Measurements from ENCODE around the gene WIZ. TPM values are rescaled to one million over a fixed set of nuclear protein-coding genes. Genes with fewer than 3 reads are reported as not detected.

Gene WIZ
- total and polyA plus RNA-seq, 3 donors from 2014 or later: 66.2 to 118 (median 109) TPM

GRCh38 chr19:15469513-15470297 is 19.9 kb upstream of the WIZ start:
- H3K4me1 ChIP-seq: no peaks in the 10 kb centered on the region
- no peak overlapping the region for H3K27ac ChIP-seq
- 3 to 5% methylated on average over 13 to 23 of the region's 65 CpGs for WGBS, 2 donors
- no peak for TF ChIP-seq CTCF (IDR thresholded peaks at IDR 0.05)
- no peak for TF ChIP-seq POLR2A (IDR thresholded peaks at IDR 0.05)
- intact Hi-C loops (cut with DNase I; ENCODE audit: low total_unique reads): no loop called here
- no peaks in the 10 kb centered on the region for H3K9me3 ChIP-seq
- no peaks in the 10 kb centered on the region for H3K27me3 ChIP-seq
- peak overlapping the region in 1 of 2 donors; percentile 31 for H3K4me3 ChIP-seq
- no peaks in the 10 kb centered on the region for H3K36me3 ChIP-seq (ENCODE audit: low read depth, missing control alignments)
- DNase-seq: no peak

GRCh38 chr19:15468675-15469512 is 19.1 kb upstream of the WIZ start:
- TF ChIP-seq CTCF (IDR thresholded peaks at IDR 0.05): no peak
- no peak for TF ChIP-seq POLR2A (IDR thresholded peaks at IDR 0.05)
- Histone ChIP-seq H3K36me3 (ENCODE audit: low read depth, missing control alignments) (no peaks in the 10 kb centered on the region), H3K27me3 (no peaks in the 10 kb centered on the region), H3K9me3 (no peaks in the 10 kb centered on the region), H3K27ac (no peak overlapping the region), H3K4me1 (no peaks in the 10 kb centered on the region), H3K4me3 (no peak overlapping the region)
- intact Hi-C loops (cut with DNase I; ENCODE audit: low total_unique reads): no loop called here
- WGBS, 2 donors: 49 to 60% methylated on average over 9 to 12 of the region's 12 CpGs
- no peak for DNase-seq

GRCh38 chr19:15467734-15468214 is 18.0 kb upstream of the WIZ start:
- Histone ChIP-seq H3K36me3 (ENCODE audit: low read depth, missing control alignments) (no peaks in the 10 kb centered on the region), H3K27me3 (no peaks in the 10 kb centered on the region), H3K27ac (no peak overlapping the region), H3K4me3 (no peak overlapping the region), H3K4me1 (no peaks in the 10 kb centered on the region), H3K9me3 (no peaks in the 10 kb centered on the region)
- no peak for TF ChIP-seq POLR2A (IDR thresholded peaks at IDR 0.05)
- DNase-seq: no peak
- intact Hi-C loops (cut with DNase I; ENCODE audit: low total_unique reads): no loop called here
- 77 to 82% methylated on average over 6 of the region's 6 CpGs for WGBS, 2 donors

GRCh38 chr19:15466851-15467733 is 17.3 kb upstream of the WIZ start:
- TF ChIP-seq POLR2A (IDR thresholded peaks at IDR 0.05) (no peak), CTCF (IDR thresholded peaks at IDR 0.05) (no peak)
- intact Hi-C loops (cut with DNase I; ENCODE audit: low total_unique reads): no loop called here
- Histone ChIP-seq H3K27ac (no peak overlapping the region), H3K4me3 (no peak overlapping the region), H3K4me1 (no peaks in the 10 kb centered on the region), H3K27me3 (no peaks in the 10 kb centered on the region), H3K36me3 (ENCODE audit: low read depth, missing control alignments) (no peaks in the 10 kb centered on the region), H3K9me3 (no peaks in the 10 kb centered on the region)
- no peak for DNase-seq
- 57 to 67% methylated on average over 8 of the region's 8 CpGs for WGBS, 2 donors
